Neural cell (in vitro differentiated cells): ENCODE results near the gene LUM. TPM values are rescaled to one million over a fixed set of nuclear protein-coding genes. Genes with fewer than 3 reads are reported as not detected.

ENCODE experiments used
- H2AFZ ChIP-seq: fragments of 200-600, 300-800 bp; sonication (generic), shearing (Covaris generic); 2 replicates; pipeline ENCODE4 v1.6.0; 2014; ENCODE audit warnings: low read depth, mild to moderate bottlenecking, antibody characterized with exemption, low read length, moderate library complexity
- H3F3A ChIP-seq: fragments of 200-600 bp; shearing (Covaris generic); 2 replicates; pipeline ENCODE4 v1.6.1; 2016; ENCODE audit warnings: mild to moderate bottlenecking, moderate library complexity, mixed read lengths, antibody characterized with exemption, low read length; ENCODE audit not compliant: insufficient read depth, poor library complexity, severe bottlenecking
- H3K27ac ChIP-seq: fragments of 200-600, 300-800 bp; sonication (generic), shearing (Covaris generic); 2 replicates; pipeline ENCODE4 v1.5.1; 2014; ENCODE audit warnings: mild to moderate bottlenecking, low read length, moderate library complexity
- H3K27me3 ChIP-seq: fragments of 300-800, 200-600 bp; sonication (generic), shearing (Covaris generic); 2 replicates; pipeline ENCODE4 v1.6.0; 2014; ENCODE audit warnings: mild to moderate bottlenecking, low read depth, low read length, moderate library complexity; ENCODE audit not compliant: insufficient read depth
- H3K36me3 ChIP-seq: fragments of 300-800, 200-600 bp; sonication (generic), shearing (Covaris generic); 2 replicates; pipeline ENCODE4 v1.5.1; 2014; ENCODE audit warnings: mild to moderate bottlenecking, antibody characterized with exemption, low read length, moderate library complexity; ENCODE audit not compliant: insufficient read depth
- H3K4me2 ChIP-seq: fragments of 300-800, 200-600 bp; sonication (generic), shearing (Covaris generic); 2 replicates; pipeline ENCODE4 v1.6.0; 2014; ENCODE audit warnings: mild to moderate bottlenecking, low read length
- H3K4me3 ChIP-seq: fragments of 300-800, 200-600 bp; sonication (generic), shearing (Covaris generic); 2 replicates; pipeline ENCODE4 v1.5.1; 2014; ENCODE audit warnings: mild to moderate bottlenecking, low read length, moderate library complexity
- H3K79me2 ChIP-seq: fragments of 200-600 bp; shearing (Covaris generic); replicated peaks from 2 replicates; pipeline ENCODE4 v1.6.0; 2014; ENCODE audit warnings: mild to moderate bottlenecking, low read length, moderate library complexity; ENCODE audit not compliant: insufficient read depth
- H3K9ac ChIP-seq: fragments of 300-800, 200-600 bp; sonication (generic), shearing (Covaris generic); 2 replicates; pipeline ENCODE4 v1.6.1; 2016; ENCODE audit warnings: mild to moderate bottlenecking, low read length, mixed read lengths
- H3K9me2 ChIP-seq: fragments of 200-600 bp; shearing (Covaris generic); 2 replicates; pipeline ENCODE4 v1.6.1; 2016; ENCODE audit warnings: mild to moderate bottlenecking, low read length, mixed read lengths; ENCODE audit not compliant: insufficient read depth
- H3K9me3 ChIP-seq: fragments of 200-600, 300-800 bp; sonication (generic), shearing (Covaris generic); 2 replicates; pipeline ENCODE4 v1.6.1; 2016; ENCODE audit warnings: mild to moderate bottlenecking, mixed run types, low read length, moderate library complexity, mixed read lengths
- H4K20me1 ChIP-seq: fragments of 200-600 bp; shearing (Covaris generic); 2 replicates; pipeline ENCODE4 v1.6.1; 2016; ENCODE audit warnings: mild to moderate bottlenecking, mixed run types; ENCODE audit not compliant: insufficient read depth
- CTCF ChIP-seq: fragments of 450-650 bp; IDR thresholded peaks from 2 replicates; pipeline ENCODE4 v1.5.1; 2014; ENCODE audit warnings: antibody characterized with exemption, mild to moderate bottlenecking, moderate library complexity; ENCODE audit not compliant: poor library complexity, severe bottlenecking
- EP300 ChIP-seq: fragments of 450-650 bp; conservative IDR thresholded peaks from 2 replicates; pipeline ENCODE4 v1.6.1; 2014; ENCODE audit warnings: antibody characterized with exemption, mild to moderate bottlenecking, moderate library complexity; ENCODE audit not compliant: poor library complexity, severe bottlenecking
- EZH2 ChIP-seq: fragments of 200-600, 300-800 bp; shearing (Covaris generic), sonication (generic); IDR thresholded peaks from 2 replicates; pipeline ENCODE4 v1.6.1; 2014; ENCODE audit warnings: antibody characterized with exemption, low read length, borderline replicate concordance, mild to moderate bottlenecking; ENCODE audit not compliant: insufficient read depth, poor library complexity, severe bottlenecking
- MXI1 ChIP-seq: fragments of 450-650 bp; conservative IDR thresholded peaks from 2 replicates; pipeline ENCODE4 v1.6.1; 2014; ENCODE audit warnings: antibody characterized with exemption, mild to moderate bottlenecking; ENCODE audit not compliant: poor library complexity, severe bottlenecking
- POLR2AphosphoS5 ChIP-seq: IDR thresholded peaks from 2 replicates; pipeline ENCODE4 v1.6.1; 2012
- RAD21 ChIP-seq: fragments of 450-650 bp; conservative IDR thresholded peaks from 2 replicates; pipeline ENCODE4 v1.6.1; 2014; ENCODE audit warnings: antibody characterized with exemption, mild to moderate bottlenecking, moderate library complexity
- SMC3 ChIP-seq: fragments of 450-650 bp; conservative IDR thresholded peaks from 2 replicates; pipeline ENCODE4 v1.6.1; 2014; ENCODE audit warnings: antibody characterized with exemption, mild to moderate bottlenecking, moderate library complexity; ENCODE audit not compliant: poor library complexity
- TAF1 ChIP-seq: IDR thresholded peaks from 2 replicates; pipeline ENCODE4 v1.6.1; 2012; ENCODE audit warnings: low read depth
- polyA plus RNA-seq: library from polyadenylated mRNA; depleted of rRNA; stranded (reverse); fragments of >200 nt; gene quantifications from 2 replicates; pipeline ENCODE4 v1.2.3, GENCODE V29; 2014
- TF ChIP-seq, protein P1 (sequence below): IDR thresholded peaks from 2 replicates; pipeline ENCODE4 v1.6.1; 2012; ENCODE audit warnings: borderline replicate concordance

LUM gene
- polyA plus RNA-seq, 1 donor from 2014 or later: 0.89 TPM

GRCh38 chr12:91104812-91105466 is 6.4 kb downstream of the LUM start:
- Histone ChIP-seq H3K36me3 (no peaks in the 10 kb centered on the region), H3K27ac (no peak overlapping the region), H3K79me2 (no peaks in the 10 kb centered on the region), H3K4me2 (no peak overlapping the region), H3K27me3 (no peaks in the 10 kb centered on the region), H4K20me1 (no peaks in the 10 kb centered on the region), H3K9ac (no peak overlapping the region), H3K9me2 (no peaks in the 10 kb centered on the region), H2AFZ (no peak overlapping the region), H3K9me3 (no peaks in the 10 kb centered on the region), H3F3A (no peaks in the 10 kb centered on the region), H3K4me3 (no peak overlapping the region)
- TF ChIP-seq, protein P1, sequence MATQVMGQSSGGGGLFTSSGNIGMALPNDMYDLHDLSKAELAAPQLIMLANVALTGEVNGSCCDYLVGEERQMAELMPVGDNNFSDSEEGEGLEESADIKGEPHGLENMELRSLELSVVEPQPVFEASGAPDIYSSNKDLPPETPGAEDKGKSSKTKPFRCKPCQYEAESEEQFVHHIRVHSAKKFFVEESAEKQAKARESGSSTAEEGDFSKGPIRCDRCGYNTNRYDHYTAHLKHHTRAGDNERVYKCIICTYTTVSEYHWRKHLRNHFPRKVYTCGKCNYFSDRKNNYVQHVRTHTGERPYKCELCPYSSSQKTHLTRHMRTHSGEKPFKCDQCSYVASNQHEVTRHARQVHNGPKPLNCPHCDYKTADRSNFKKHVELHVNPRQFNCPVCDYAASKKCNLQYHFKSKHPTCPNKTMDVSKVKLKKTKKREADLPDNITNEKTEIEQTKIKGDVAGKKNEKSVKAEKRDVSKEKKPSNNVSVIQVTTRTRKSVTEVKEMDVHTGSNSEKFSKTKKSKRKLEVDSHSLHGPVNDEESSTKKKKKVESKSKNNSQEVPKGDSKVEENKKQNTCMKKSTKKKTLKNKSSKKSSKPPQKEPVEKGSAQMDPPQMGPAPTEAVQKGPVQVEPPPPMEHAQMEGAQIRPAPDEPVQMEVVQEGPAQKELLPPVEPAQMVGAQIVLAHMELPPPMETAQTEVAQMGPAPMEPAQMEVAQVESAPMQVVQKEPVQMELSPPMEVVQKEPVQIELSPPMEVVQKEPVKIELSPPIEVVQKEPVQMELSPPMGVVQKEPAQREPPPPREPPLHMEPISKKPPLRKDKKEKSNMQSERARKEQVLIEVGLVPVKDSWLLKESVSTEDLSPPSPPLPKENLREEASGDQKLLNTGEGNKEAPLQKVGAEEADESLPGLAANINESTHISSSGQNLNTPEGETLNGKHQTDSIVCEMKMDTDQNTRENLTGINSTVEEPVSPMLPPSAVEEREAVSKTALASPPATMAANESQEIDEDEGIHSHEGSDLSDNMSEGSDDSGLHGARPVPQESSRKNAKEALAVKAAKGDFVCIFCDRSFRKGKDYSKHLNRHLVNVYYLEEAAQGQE: no peak
- TF ChIP-seq SMC3: no peak
- no peak for TF ChIP-seq MXI1
- TF ChIP-seq EZH2: no peak

DNA sequence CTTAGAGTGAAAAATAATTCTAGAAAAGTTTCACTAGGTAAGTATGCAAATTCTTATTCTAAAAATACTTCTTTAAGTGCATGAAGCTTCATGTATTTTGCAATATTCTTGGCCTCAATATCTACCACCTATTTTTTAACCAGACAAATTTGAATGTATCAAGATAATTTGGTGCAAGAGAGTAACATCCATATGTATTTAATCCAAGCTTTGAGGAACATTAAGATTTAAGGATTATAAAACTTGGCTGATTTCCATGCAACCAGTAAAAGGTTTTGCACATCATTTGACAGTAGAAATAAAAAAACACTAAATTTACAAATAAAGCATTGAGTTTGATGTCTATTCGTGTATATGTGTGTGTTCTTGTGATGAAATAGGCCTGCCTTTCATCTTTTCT is 7.7 kb downstream of the LUM start:
- Histone ChIP-seq H3F3A (no peaks in the 10 kb centered on the region), H3K27me3 (no peaks in the 10 kb centered on the region), H3K27ac (no peak overlapping the region), H3K79me2 (no peaks in the 10 kb centered on the region), H3K9ac (no peak overlapping the region), H3K4me2 (no peak overlapping the region), H3K36me3 (no peaks in the 10 kb centered on the region), H3K9me2 (no peaks in the 10 kb centered on the region), H4K20me1 (no peaks in the 10 kb centered on the region), H3K9me3 (no peaks in the 10 kb centered on the region), H2AFZ (no peak overlapping the region), H3K4me3 (no peak overlapping the region)
- TF ChIP-seq SMC3 (no peak), EP300 (no peak), MXI1 (no peak), EZH2 (no peak), RAD21 (no peak), POLR2AphosphoS5 (no peak), CTCF (no peak), TAF1 (no peak)
- TF ChIP-seq, protein P1: no peak
